GM21381 (cell line): ENCODE measurements around the gene PALM2AKAP2.
"Not testable (repeated sequence)": the region's sequence is repeated elsewhere in the genome, so short reads cannot be mapped to it uniquely, and the experiment has no call there.

ENCODE experiments used
- ATAC-seq: cut with Tn5 transposase; IDR thresholded peaks from one replicate; pipeline ENCODE4 v1.9.1; 2021; ENCODE audit warnings: mild to moderate bottlenecking, moderate library complexity; ENCODE audit not compliant: unreplicated experiment

PALM2AKAP2 gene

GRCh38 chr9:109802491-109802890, 22.5 kb downstream of the PALM2AKAP2 start:
- ATAC-seq = no peak

- no peak for ATAC-seq
Observed at GRCh38 chr9:109805050-109805449, 25.1 kb downstream of the PALM2AKAP2 start.

DNA sequence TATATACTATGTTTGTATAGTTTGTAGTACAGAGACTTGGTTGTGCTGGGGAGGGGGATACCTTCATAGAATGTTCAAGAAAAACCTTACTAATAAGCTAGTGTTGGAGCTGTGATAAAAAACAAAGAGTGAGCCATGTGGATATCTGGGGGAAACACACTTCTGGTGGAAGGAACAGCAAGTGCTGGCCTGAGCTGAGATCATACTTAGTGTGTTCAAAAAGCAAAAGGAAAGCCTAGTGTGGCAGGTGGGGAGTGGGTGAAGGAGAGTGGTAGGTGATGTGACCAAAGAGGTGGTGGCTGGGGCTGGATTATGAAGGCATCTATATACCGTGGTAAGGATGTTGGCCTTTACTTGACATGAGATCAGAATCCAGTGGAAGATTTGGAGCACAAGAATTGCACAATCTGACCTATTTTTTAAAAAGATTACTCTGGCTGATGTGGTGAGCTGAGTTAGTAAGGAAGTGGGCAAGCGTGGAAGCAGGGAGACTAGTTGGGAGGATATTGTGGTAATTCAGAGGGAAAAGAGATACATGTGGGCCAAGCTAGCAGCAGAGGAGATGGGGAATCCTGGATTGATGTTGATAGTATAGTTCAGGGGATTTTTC, 26.6 kb downstream of the PALM2AKAP2 start:
- no peak for ATAC-seq

- no peak for ATAC-seq
Observed at GRCh38 chr9:109811876-109812275, 31.9 kb downstream of the PALM2AKAP2 start.

DNA sequence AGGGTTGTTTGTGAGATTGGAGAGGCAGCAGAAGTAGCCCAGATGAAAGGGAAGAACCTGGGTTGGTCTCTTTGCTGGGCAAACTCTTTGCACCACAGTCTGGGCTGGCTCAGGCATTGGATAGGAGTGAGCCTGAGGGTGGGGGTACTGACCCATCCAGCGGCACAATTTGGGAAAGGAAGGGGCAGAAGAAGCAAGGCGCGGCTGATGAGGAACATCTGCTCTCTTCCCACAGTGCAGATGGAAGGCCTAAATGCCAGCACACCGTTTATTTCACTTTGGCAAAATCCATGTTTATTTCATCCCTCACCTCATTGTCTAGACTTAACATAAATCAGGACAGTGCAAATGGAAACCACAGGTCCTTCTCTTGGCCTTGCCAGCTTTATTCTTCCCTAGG, 32.3 kb downstream of the PALM2AKAP2 start:
- ATAC-seq = no peak

DNA sequence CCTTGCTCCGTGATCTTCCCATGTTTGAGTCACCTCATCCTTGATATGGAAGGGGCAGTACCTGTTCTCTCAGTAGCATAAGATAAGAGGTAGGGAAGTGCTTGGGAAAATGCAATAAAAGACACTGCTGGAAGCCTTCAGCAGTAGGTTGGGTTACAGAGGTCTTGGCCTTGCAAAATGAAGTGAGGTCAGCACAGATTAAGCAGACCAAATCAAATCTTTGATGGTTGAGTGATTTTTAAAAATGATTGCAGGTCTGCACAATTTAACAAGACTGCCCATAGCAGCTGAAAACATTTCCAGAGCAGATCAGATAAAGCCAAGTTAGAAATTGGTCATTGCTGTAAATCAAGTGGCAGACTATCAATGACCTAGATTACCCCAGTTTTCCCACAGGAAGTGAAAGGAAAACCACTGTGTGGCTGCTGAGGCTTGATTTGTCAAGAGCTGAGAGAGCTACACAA, 32.9 kb downstream of the PALM2AKAP2 start:
- ATAC-seq = no peak

GRCh38 chr9:109813303-109813702, 33.3 kb downstream of the PALM2AKAP2 start:
- no peak for ATAC-seq

GRCh38 chr9:109813829-109814228, 33.8 kb downstream of the PALM2AKAP2 start:
- ATAC-seq = no peak

DNA sequence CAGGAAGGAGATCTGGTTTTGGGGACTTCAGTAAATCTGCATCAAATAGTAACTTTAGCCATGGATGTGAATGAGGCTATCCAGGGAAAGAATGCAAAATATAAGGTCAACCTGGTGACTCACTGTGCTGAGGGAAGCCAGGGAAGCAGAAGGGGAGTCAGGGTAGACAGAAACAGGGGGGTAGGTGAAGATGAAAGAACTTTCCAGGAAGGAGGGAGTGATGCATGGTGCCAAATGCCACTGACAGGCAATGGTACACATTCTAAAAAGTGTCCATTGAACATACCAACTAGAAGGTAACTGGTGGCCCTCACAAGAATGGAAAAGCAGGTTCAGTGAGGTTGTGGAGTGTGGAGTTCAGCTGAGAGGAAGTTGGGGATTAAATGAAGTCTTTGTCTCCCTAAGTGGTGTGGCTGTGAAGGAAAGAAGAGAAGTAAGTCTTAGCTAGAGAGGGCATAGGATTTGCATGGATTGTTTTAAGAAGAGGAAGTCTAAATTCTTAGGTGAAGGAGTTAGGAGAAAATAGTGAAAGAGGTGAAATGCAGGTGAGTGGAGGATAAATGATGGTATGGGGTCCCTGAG, 35.5 kb downstream of the PALM2AKAP2 start:
- ATAC-seq = no peak

- no peak for ATAC-seq
Observed at GRCh38 chr9:109816490-109816889, 36.5 kb downstream of the PALM2AKAP2 start.

DNA sequence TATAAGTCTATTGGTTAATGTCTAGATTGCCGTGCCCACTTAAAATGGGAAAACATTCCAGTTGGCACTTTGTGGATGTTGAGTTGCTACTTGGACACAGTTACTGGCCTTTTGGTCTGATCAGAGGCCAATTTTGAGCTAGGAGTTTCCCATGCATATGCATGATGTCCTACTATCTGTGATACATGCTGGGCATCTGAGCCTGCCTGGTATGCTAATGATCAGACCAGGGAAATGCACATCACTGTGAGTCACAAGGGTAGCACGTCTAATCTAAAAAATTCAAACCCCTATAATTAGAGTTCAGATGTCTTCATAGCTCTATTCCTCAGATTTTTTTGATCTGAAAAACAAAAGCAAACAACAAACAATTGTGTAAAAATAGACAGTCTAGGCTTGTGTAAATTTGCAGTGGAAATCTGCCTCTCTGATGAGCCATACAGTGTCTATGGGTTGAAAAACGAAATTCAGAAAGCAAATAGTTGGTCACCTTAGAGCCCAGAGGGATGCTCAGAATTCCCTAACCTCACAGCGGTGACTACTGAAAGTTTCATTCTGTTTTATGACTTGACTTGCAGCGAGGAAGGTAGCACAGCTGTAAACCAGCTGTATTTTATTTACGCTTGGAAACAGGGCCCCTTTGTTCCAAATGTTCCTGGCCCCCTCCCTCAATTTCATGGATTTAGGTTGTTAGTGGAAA, 37.3 kb downstream of the PALM2AKAP2 start:
- ATAC-seq = no peak

GRCh38 chr9:109817846-109818472, 38.0 kb downstream of the PALM2AKAP2 start:
- peak; percentile 74 for ATAC-seq

DNA sequence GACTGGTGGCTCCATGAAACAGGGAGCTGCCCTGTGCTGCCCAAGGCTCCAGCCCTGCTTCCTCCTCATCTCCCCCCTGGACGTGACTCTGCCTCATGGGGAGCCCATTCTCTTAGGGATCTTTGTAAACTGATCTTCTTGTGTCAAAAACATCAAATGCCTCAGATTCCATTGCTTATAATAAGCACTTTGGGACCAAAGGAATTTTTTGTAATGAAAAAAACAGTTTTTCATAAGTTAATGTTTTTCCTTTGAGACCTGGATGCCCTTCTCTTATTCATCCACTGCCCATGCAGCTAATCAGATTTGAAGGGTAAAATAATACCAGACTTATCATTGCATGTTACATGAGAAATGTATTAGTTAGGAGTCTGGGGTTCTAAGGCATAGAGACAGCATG, 41.7 kb downstream of the PALM2AKAP2 start:
- no peak for ATAC-seq

- not testable (repeated sequence) for ATAC-seq
Observed at GRCh38 chr9:109825383-109825782, 45.4 kb downstream of the PALM2AKAP2 start.

DNA sequence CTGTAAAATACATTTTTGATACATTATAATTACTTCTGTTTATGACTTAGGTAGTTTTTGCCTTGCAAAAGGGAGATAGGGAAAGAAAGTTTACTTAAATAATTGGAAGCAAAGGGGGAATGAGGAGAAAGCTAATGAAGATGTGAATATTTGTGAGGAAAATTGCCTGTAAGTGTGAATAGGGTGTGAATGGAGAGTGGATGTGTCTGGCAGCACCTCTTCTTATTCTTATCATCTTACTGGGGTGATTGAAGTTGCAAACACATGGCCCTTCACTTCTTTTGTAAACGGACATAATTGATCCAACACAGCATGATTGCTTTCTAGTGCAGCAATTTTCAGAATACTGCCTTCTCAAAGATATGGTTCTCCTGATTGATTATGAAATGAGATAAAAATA, 46.6 kb downstream of the PALM2AKAP2 start:
- no peak for ATAC-seq

GRCh38 chr9:109828254-109828653, 48.3 kb downstream of the PALM2AKAP2 start:
- no peak for ATAC-seq
